Peyer's patch (tissue), 4 donors: ENCODE results near the gene CPA2.

Experiments
- CTCF ChIP-seq, 6 experiments: fragments of 450-650 bp in 4 of 6; fragments of 200-600 bp in 2 of 6; sonication (generic) in 1 of 6; IDR thresholded peaks; one replicate each; pipeline ENCODE4 v1.5.1; 2017 to 2019; ENCODE audit warnings: antibody characterized with exemption in 6 of 6, mild to moderate bottlenecking in 3 of 6, moderate library complexity in 1 of 6
- POLR2A ChIP-seq, 2 donors: fragments of 450-650 bp; IDR thresholded peaks; one replicate each; pipeline ENCODE4 v1.5.1; 2017; ENCODE audit warnings: antibody characterized with exemption in 2 of 2, mild to moderate bottlenecking in 2 of 2, moderate library complexity in 2 of 2

DNA sequence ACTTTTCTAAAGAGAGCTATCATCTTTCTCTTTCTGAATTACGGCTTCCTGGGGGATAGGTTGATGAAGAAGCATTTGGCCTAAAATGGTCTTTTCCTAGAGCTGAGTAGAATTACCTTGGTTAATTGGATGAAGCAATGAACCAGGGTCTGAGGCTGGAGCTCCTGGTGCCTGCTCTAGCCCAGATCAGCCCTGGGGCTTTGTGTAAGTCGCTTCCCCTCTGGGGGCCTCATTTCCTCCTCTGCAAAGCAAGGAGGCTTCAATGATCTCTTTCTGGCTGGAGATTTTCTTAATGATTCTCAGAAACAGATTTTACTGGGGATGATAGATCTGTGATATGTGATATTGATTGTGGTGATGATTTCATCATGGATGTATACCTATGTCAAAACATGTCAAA is 3.5 kb upstream of the CPA2 start:
- TF ChIP-seq CTCF (IDR thresholded peaks at IDR 0.05) (no peak), POLR2A (IDR thresholded peaks at IDR 0.05) (no peak)
